Skeletal muscle tissue (tissue), 4 donors: ENCODE data around the gene VAMP8. TPM values are rescaled to one million over a fixed set of nuclear protein-coding genes. Genes with fewer than 3 reads are reported as not detected.

Experiments
- H3K27ac ChIP-seq: one replicate; pipeline ENCODE4 v1.7.0; 2013; ENCODE audit warnings: mild to moderate bottlenecking, low read depth, low read length, inconsistent platforms
- H3K27me3 ChIP-seq, 3 donors: one replicate each; pipeline ENCODE4 v1.7.0; 2013; ENCODE audit warnings: low read length in 3 of 3; ENCODE audit not compliant: control insufficient read depth in 3 of 3, insufficient read depth in 3 of 3
- H3K36me3 ChIP-seq, 3 donors: one replicate each; pipeline ENCODE4 v1.7.0; 2013; ENCODE audit warnings: low read length in 3 of 3; ENCODE audit not compliant: control insufficient read depth in 3 of 3, insufficient read depth in 3 of 3
- H3K4me1 ChIP-seq, 3 donors: one replicate each; pipeline ENCODE4 v1.7.0; 2013; ENCODE audit warnings: low read length in 3 of 3, mild to moderate bottlenecking in 3 of 3; ENCODE audit not compliant: control insufficient read depth in 3 of 3, insufficient read depth in 3 of 3
- H3K4me3 ChIP-seq, 3 donors: one replicate each; pipeline ENCODE4 v1.7.0; 2013; ENCODE audit warnings: low read length in 3 of 3
- H3K9ac ChIP-seq, 3 donors: one replicate each; pipeline ENCODE4 v1.7.0; 2013; ENCODE audit warnings: low read length in 3 of 3, mild to moderate bottlenecking in 3 of 3, moderate library complexity in 2 of 3, low read depth in 1 of 3
- H3K9me3 ChIP-seq, 3 donors: one replicate each; pipeline ENCODE4 v1.7.0; 2013; ENCODE audit warnings: low read length in 3 of 3; ENCODE audit not compliant: control insufficient read depth in 3 of 3
- total RNA-seq: library from RNA; depleted of rRNA; stranded (reverse); fragments of >200 nt; gene quantifications from one replicate; pipeline ENCODE4 v1.2.3, GENCODE V29; 2014
- donor health status: Osteomylitis.

VAMP8 gene
- total RNA-seq, 1 donor from 2014 or later = 4.7 TPM

DNA sequence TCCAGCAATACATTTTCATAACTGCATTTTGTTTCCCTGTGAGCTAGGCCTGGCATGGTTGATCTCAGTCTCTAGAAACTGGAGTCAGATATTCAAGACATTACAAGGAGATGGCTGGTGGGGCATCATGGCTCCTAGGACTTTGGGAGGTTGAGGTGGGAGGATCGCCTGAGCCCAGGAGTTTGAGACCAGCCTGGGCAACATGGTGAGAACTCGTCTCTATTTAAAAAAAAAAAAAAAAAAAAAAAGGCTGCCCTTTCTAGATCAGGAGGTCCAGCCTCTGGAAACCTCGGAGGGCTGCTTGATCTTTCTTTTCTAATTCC lies 362 bp upstream of the VAMP8 start:
- no peaks in the 10 kb centered on the region for H3K27me3 ChIP-seq
- H3K36me3 ChIP-seq = no peaks in the 10 kb centered on the region
- H3K9me3 ChIP-seq = no peaks in the 10 kb centered on the region
- peaks cover 23 to 33% (median 26%) of the 10 kb centered on the region in 3 donors for H3K4me1 ChIP-seq
- H3K9ac ChIP-seq = no peak overlapping the region
- H3K27ac ChIP-seq = peak overlapping the region; percentile 76
- peak overlapping the region in 1 of 3 donors; percentile 51 for H3K4me3 ChIP-seq

DNA sequence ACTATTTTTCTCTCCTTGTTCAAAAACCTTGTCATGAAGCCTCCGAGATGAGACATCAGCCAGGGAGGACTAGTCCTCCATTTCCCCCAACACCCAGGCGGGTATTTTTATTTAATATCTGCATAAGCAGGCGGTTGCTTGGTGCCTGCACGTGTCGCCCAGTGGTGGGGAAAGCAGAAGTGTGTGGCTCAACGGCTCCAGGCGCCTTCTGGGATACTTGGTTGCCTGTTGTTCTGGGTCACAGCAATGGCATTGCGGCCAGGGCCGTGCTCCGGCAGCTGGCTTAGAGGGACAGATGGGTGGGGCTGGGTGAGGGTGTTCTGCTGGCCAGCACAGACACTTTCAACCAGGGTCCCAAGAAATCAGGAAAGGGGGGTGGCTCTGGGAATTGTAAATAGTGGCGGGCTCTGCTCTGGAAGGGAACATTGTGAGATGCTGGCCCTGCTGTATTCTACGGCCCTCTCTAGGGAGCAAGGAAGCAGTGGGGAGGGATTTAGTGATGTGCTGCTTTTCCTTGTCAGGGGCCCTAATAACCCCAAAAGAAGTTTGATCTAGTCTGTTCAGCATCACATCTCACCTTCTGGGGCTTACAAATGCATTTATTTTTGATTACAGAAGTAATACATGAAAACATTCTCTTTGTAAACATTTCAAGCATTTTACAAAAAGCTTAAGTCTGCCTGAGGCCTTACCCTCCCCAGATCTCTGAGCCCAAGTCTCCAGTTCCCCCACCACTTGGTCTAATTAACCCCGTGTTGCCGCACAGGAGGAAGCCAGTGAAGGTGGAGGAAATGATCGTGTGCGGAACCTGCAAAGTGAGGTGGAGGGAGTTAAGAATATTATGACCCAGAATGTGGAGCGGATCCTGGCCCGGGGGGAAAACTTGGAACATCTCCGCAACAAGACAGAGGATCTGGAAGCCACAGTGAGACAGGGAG lies 1.1 kb downstream of the VAMP8 start:
- H3K4me1 ChIP-seq = peaks cover 23 to 34% (median 34%) of the 10 kb centered on the region in 3 donors

DNA sequence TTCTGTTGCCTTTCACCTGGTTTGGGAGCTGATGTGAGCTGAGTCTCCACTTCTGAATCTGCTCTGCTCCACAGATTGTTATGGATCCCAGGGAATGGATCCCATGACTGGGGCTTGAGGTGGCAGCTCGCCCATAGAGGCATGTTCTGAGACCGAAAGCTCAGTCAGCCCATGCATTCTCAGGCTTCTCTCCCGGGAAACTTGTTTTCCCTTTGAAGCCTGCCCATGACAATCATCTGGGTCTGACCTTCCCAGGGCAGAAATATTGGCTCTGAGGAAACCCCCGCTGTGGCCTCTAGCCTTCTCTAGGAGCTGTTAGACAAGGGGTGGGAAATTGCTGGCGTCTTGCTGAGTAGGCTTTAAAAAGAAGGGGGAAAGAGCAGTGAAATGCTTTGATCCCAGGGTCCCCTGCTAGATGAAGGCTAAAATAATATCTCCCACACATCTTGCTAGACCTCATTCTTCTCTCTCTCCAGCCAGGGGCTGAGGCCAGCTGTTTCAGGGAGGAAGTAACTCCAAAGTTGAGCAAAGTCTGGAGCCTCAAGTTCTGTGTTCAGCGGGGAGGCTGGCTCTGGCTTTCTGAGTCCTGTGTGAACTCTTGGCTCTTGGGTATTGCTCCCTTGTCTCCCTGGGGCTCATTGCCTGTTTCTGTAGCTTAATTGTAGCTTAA lies 2.0 kb downstream of the VAMP8 start:
- Histone ChIP-seq H3K9me3 (no peaks in the 10 kb centered on the region), H3K4me1 (peaks cover 27 to 40% (median 39%) of the 10 kb centered on the region in 3 donors), H3K9ac (peak overlapping the region; percentile 10 to 36 (median 14)), H3K27ac (peak overlapping the region; percentile 76), H3K36me3 (no peaks in the 10 kb centered on the region), H3K27me3 (no peaks in the 10 kb centered on the region), H3K4me3 (peak overlapping the region; percentile 0 to 51 (median 38))

More for the DNA sequence above, 1.1 kb downstream of the VAMP8 start:
- H3K4me3 ChIP-seq = peak overlapping the region; percentile 48 to 63 (median 51)
- no peaks in the 10 kb centered on the region for H3K36me3 ChIP-seq
- H3K9ac ChIP-seq = peak overlapping the region; percentile 48 to 74 (median 64)
- no peaks in the 10 kb centered on the region for H3K27me3 ChIP-seq
- peak overlapping the region; percentile 76 for H3K27ac ChIP-seq
- no peaks in the 10 kb centered on the region for H3K9me3 ChIP-seq

DNA sequence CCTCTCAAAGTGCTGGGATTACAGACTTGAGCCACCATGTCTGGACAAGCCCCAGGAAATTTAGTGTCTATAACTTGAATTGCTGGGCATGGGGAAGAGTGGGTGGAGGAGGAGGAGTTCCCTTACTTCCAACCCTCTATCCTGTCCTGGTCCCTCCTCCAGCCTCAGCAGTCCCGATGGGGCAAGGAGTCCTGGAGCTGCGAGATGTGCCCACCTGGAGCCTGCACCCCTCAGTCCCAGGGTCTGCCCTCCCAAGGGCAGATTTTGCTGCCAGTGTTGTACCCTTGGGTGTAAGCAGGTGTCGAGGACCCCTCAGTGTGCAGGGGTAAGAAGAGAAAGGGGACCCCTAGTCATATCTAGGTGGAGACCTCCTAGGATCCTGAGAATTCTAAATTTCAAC lies 2.8 kb downstream of the VAMP8 start:
- H3K27me3 ChIP-seq = no peaks in the 10 kb centered on the region
- H3K4me1 ChIP-seq = peaks cover 35 to 48% (median 44%) of the 10 kb centered on the region in 3 donors
- no peaks in the 10 kb centered on the region for H3K36me3 ChIP-seq
- no peak overlapping the region for H3K4me3 ChIP-seq
- peak overlapping the region; percentile 76 for H3K27ac ChIP-seq
- no peak overlapping the region for H3K9ac ChIP-seq
- H3K9me3 ChIP-seq = no peaks in the 10 kb centered on the region

DNA sequence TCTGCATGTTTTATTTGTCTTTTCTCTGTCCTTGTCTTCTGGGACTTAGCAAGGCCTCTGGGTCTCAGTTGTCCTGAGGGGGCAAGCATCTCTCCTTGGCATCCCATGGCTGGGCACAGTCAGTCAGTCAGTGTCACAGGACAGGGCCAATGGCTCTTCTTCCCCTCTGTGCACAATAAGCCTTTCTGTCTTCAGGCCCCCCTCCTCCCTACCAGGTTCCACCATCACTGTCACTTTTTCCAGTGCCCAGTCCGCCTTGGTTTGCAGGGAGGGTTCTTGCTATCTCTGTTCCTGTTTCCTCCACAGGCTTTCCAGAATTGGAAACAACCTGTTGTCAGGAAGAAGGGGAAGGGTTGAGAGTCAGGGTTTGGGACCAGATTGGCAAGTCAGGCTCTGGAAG lies 5.1 kb downstream of the VAMP8 start:
- no peak overlapping the region for H3K4me3 ChIP-seq
- H3K9me3 ChIP-seq = no peaks in the 10 kb centered on the region
- H3K9ac ChIP-seq = no peak overlapping the region
- H3K27me3 ChIP-seq = no peaks in the 10 kb centered on the region
- H3K36me3 ChIP-seq = no peaks in the 10 kb centered on the region
- H3K27ac ChIP-seq = no peak overlapping the region
- peaks cover 47 to 65% (median 58%) of the 10 kb centered on the region in 3 donors for H3K4me1 ChIP-seq

DNA sequence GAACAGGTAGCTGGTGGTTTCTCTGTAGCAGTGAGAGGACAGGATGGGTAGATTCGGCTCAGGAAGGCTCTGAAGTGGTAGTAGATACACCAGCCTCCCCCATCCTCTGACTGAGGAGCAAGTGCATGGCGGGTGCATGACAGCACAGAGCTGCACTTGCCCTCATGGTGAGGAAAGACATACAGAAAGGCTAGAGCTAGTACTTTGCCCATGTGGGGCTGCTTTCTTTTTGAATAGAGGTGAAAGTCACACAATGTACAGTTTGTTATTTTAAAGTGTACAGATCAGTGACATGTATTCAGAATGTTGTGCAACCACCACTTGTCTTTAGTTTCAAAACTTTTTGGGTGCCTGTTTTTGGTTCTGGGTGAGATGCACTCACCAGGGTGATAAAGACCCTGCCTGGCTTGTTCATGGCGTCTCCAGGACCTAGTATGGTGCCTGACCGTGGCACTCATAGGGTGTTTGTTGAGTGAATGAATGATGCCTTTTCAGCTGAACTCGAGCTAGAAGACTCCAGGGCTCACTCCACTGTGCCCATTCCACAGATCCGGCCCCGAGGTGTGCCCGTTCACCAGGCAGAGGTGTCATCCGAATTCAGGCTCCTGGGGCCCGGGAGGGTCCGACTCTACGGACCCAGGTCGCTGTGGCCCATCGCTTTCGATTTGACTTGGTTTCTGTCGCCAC lies 6.4 kb downstream of the VAMP8 start:
- Histone ChIP-seq H3K27me3 (no peaks in the 10 kb centered on the region), H3K4me3 (peak overlapping the region; percentile 75 to 87 (median 81)), H3K9me3 (no peaks in the 10 kb centered on the region), H3K27ac (peak overlapping the region; percentile 90), H3K9ac (peak overlapping the region; percentile 69 to 93 (median 83)), H3K4me1 (peaks cover 50 to 65% (median 58%) of the 10 kb centered on the region in 3 donors), H3K36me3 (no peaks in the 10 kb centered on the region)

DNA sequence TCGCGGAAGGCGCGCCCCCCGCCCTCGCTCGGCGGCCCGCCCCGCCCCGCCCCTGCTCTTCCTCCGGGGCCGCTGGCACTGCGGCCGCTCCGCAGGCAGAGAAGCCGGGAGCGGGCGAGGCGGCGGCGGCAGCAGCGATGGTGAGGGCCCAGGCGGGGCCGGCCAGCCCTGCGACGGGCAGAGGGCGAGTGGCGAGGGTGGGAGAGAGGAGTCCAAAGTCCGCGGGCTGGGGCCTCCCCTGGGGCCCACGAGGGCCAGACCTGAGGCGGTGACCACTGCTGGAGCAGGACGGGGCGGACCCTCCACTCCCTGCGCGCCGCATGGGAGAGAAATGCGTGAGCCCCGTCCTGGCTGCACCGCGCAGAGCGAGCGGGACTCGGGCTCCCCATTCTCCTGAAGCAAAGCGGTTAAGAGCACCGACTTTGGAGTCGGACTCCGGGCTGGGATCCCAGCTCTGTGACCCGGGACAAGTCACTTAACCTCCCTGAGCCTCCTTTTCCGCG lies 7.0 kb downstream of the VAMP8 start, which contains the start of gene VAMP5:
VAMP5 (plus strand) TSS at position 78 of the 503 bp plus-strand sequence; CDS start at position 138, 60 bp downstream.
- Histone ChIP-seq H3K9ac (peak within 1 kb of the TSS; percentile 83 to 93 (median 89)), H3K9me3 (no peaks in the 10 kb centered on the region), H3K4me1 (peaks cover 50 to 65% (median 58%) of the 10 kb centered on the region in 3 donors), H3K27ac (peak within 1 kb of the TSS; percentile 90), H3K36me3 (no peaks in the 10 kb centered on the region), H3K4me3 (peak within 1 kb of the TSS; percentile 81 to 89 (median 87)), H3K27me3 (no peaks in the 10 kb centered on the region)

DNA sequence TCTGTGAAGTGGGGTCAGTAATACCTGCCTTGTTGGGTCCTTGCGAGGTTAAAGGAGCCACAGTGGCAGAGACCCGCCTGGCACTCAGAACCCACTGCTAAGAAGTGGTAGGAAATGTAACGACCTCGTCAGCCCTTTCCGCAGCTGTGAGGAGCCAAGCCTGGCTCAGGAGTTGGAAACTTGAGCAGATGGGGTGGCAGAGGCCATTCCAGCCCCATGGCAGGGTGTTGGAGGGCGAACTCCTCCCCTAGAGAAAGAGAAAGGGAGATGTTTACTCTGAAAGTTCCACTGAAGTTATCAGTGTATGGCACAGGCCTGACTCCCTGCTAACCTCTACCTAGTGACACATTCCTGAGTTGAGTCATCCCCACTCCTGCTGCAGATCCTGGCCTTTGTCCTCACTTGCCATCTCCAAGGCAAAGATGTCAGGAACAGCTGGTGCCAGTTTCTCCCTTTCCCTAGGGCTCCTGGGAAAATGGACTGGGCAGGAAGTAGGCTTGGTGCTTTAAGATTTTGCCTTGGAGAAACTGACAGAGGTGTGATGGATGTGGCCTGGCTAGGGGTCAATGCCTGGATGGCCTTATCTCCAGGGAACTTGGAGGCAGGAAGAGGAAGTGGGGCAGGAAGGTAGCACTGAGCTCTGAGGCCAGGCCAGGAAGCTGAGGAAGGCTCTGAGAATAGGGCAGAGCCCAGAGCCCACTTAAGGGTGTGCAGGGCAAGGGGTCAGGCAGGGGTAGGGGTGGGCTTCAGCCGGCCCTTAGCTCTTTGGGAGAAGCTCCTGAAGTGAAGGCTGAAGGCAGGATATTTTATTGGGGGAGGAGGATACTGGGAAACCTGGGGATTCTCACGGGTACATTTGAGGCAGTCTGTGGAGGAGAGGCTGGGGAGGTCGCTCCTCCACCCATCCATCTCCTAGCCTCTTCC lies 7.7 kb downstream of the VAMP8 start:
- Histone ChIP-seq H3K9ac (peak overlapping the region; percentile 83 to 93 (median 89)), H3K4me3 (peak overlapping the region; percentile 81 to 89 (median 87)), H3K36me3 (no peaks in the 10 kb centered on the region), H3K27ac (peak overlapping the region; percentile 90), H3K27me3 (no peaks in the 10 kb centered on the region), H3K4me1 (peaks cover 51 to 68% (median 58%) of the 10 kb centered on the region in 3 donors), H3K9me3 (no peaks in the 10 kb centered on the region)

DNA sequence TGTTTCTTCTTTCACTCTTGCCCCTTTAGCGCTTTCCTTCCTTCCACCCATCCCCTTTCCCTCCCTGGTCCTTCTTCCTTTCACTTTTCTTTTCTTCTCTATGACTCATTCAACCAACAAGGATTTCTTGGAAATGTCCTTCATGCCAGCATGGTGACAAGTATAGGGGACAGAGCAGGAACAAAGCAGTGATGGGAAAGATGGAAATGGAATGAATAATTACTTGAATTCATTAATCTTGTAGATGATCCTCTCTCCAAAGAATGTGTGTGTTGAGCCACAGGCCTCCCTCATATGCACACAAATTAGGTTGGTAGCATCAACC lies 8.4 kb downstream of the VAMP8 start:
- Histone ChIP-seq H3K27ac (peak overlapping the region; percentile 90), H3K4me1 (peaks cover 58 to 72% (median 62%) of the 10 kb centered on the region in 3 donors), H3K9me3 (no peaks in the 10 kb centered on the region), H3K4me3 (peak overlapping the region; percentile 81 to 89 (median 87)), H3K9ac (peak overlapping the region in 2 of 3 donors; percentile 40 to 83), H3K36me3 (no peaks in the 10 kb centered on the region), H3K27me3 (no peaks in the 10 kb centered on the region)
